Measurements from ENCODE around the gene RHPN2. TPM values are rescaled to one million over a fixed set of nuclear protein-coding genes. Genes with fewer than 3 reads are reported as not detected.
"Not testable (repeated sequence)": the region's sequence is repeated elsewhere in the genome, so short reads cannot be mapped to it uniquely, and the experiment has no call there.

RHPN2 gene
- total RNA-seq, 1 donor from 2014 or later: not detected

DNA sequence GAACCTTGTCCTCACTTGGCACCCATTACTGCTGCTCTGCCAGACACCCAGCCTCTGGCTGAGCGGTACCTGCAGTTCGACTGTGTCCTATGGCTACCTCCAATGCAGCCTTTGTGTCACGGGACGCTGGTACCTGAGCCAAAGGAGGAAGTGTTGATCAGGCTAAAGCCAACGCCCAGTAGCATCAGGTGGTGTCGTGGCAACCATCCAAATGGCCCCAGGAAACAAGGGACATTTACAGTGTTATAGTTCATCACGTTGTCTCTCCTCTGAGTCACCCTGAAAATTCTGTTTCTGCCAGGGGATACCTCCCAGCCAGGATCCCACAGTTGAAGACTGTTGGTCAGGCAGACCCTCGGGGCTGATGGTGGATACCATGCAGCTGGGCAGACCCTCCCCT lies 10.1 kb downstream of the RHPN2 start:
- Histone ChIP-seq H3K4me1 (no peaks in the 10 kb centered on the region), H3K27me3 (no peaks in the 10 kb centered on the region), H3K27ac (no peak overlapping the region), H3K4me3 (no peak overlapping the region), H3K36me3 (no peaks in the 10 kb centered on the region), H3K9me3 (no peaks in the 10 kb centered on the region)
- TF ChIP-seq CTCF (IDR thresholded peaks at IDR 0.05): no peak
- intact Hi-C loops (cut with DNase I): no loop called here
- no peak for DNase-seq (ENCODE audit: low spot score in 2 of 2)

- H3K9me3 ChIP-seq: no peaks in the 10 kb centered on the region
- H3K36me3 ChIP-seq: no peaks in the 10 kb centered on the region
- no peaks in the 10 kb centered on the region for H3K27me3 ChIP-seq
- no peaks in the 10 kb centered on the region for H3K4me1 ChIP-seq
- H3K4me3 ChIP-seq: no peak overlapping the region
- H3K27ac ChIP-seq: no peak overlapping the region
- no peak for TF ChIP-seq CTCF (IDR thresholded peaks at IDR 0.05)
- intact Hi-C loops (cut with DNase I): no loop called here
- DNase-seq (ENCODE audit: low spot score in 2 of 2): no peak
Observed at GRCh38 chr19:33052352-33052972, 12.2 kb downstream of the RHPN2 start.

GRCh38 chr19:33050110-33050509 lies 14.6 kb downstream of the RHPN2 start:
- TF ChIP-seq CTCF (IDR thresholded peaks at IDR 0.05): no peak
- H3K4me3 ChIP-seq: no peak overlapping the region
- H3K27ac ChIP-seq: no peak overlapping the region
- no peaks in the 10 kb centered on the region for H3K36me3 ChIP-seq
- H3K9me3 ChIP-seq: no peaks in the 10 kb centered on the region
- intact Hi-C loops (cut with DNase I): no loop called here
- DNase-seq (ENCODE audit: low spot score in 2 of 2): no peak
- no peaks in the 10 kb centered on the region for H3K4me1 ChIP-seq
- no peaks in the 10 kb centered on the region for H3K27me3 ChIP-seq

- intact Hi-C loops (cut with DNase I): no loop called here
- Histone ChIP-seq H3K36me3 (no peaks in the 10 kb centered on the region), H3K4me3 (no peak overlapping the region), H3K4me1 (no peaks in the 10 kb centered on the region), H3K27me3 (no peaks in the 10 kb centered on the region), H3K27ac (no peak overlapping the region), H3K9me3 (no peaks in the 10 kb centered on the region)
- no peak for DNase-seq (ENCODE audit: low spot score in 2 of 2)
- no peak for TF ChIP-seq CTCF (IDR thresholded peaks at IDR 0.05)
Observed at GRCh38 chr19:33048806-33049676, 15.6 kb downstream of the RHPN2 start.

GRCh38 chr19:33047422-33047821 lies 17.3 kb downstream of the RHPN2 start:
- no peak for TF ChIP-seq CTCF (IDR thresholded peaks at IDR 0.05)
- intact Hi-C loops (cut with DNase I): no loop called here
- H3K9me3 ChIP-seq: no peaks in the 10 kb centered on the region
- no peaks in the 10 kb centered on the region for H3K36me3 ChIP-seq
- no peak for DNase-seq (ENCODE audit: low spot score in 2 of 2)
- H3K4me1 ChIP-seq: no peaks in the 10 kb centered on the region
- H3K27me3 ChIP-seq: no peaks in the 10 kb centered on the region
- H3K4me3 ChIP-seq: no peak overlapping the region
- no peak overlapping the region for H3K27ac ChIP-seq

DNA sequence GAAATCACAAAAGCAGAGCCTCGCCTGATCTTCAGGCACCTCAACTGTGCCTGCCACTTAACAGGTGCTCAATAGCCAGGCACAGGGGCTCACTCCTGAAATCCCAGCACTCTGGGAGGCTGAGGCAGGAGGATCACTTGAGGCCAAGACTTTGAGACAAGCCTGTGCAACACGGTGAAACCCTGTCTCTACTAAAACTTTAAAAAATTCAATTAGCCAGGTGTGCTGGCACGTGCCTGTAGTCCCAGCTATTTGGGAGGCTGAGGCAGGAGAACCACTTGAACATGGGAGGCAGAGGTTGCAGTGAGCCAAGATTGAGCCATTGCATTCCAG lies 22.9 kb downstream of the RHPN2 start:
- H3K4me3 ChIP-seq; intact Hi-C loops (cut with DNase I); H3K36me3 ChIP-seq; H3K9me3 ChIP-seq; H3K27ac ChIP-seq; DNase-seq (ENCODE audit: low spot score in 2 of 2); H3K27me3 ChIP-seq; H3K4me1 ChIP-seq: not testable (repeated sequence)
